NB4 (cell line): ENCODE results near the gene SLCO3A1.

Experiments used
- CTCF ChIP-seq: IDR thresholded peaks from one replicate; pipeline ENCODE4 v1.5.1; 2012; ENCODE audit warnings: low read depth, low read length
- MAX ChIP-seq: IDR thresholded peaks from 2 replicates; pipeline ENCODE4 v1.6.1; 2011; ENCODE audit warnings: low read depth, low read length

GRCh38 chr15:92002666-92003065, 149.2 kb downstream of the SLCO3A1 start:
- TF ChIP-seq CTCF (no peak), MAX (no peak)
